MM.1S (cell line): Measurements from ENCODE around the gene SAFB.

Experiments used
- CTCF ChIP-seq: fragments of 300-600 bp; sonication (generic); IDR thresholded peaks from 2 replicates; pipeline ENCODE4 v1.5.1; 2016; ENCODE audit warnings: antibody characterized with exemption, low read length, mixed read lengths
- EZH2 ChIP-seq: fragments of 300-600 bp; sonication (generic); optimal IDR thresholded peaks from 2 replicates; pipeline ENCODE3; 2017; ENCODE audit warnings: low read depth, mild to moderate bottlenecking, antibody characterized with exemption, low read length, mixed read lengths
- EZH2phosphoT487 ChIP-seq: fragments of 300-600 bp; sonication (generic); IDR thresholded peaks from 2 replicates; pipeline ENCODE4 v1.6.1; 2018; ENCODE audit warnings: antibody characterized with exemption, low read length

- TF ChIP-seq CTCF (no peak), EZH2 (no peak), EZH2phosphoT487 (no peak)
Measured at GRCh38 chr19:5643060-5643459, 20.2 kb downstream of the SAFB start.
